IPS DF 4.7 (cell line): ENCODE data around the gene EIF3D.

ENCODE experiments used
- DNase-seq: peaks from one replicate; pipeline ENCODE4 v3.0.0-alpha.2; 2013; ENCODE audit warnings: low spot score; ENCODE audit errors: extremely low read depth

EIF3D gene

GRCh38 chr22:36467042-36467810 is 61.7 kb downstream of the EIF3D start:
- DNase-seq = no peak

- no peak for DNase-seq
These were observed 62.7 kb downstream of the EIF3D start for GRCh38 chr22:36466258-36466657.

GRCh38 chr22:36465232-36466021 is 63.5 kb downstream of the EIF3D start:
- no peak for DNase-seq

- no peak for DNase-seq
These were observed 64.2 kb downstream of the EIF3D start for GRCh38 chr22:36464715-36465231.

- no peak for DNase-seq
These were observed 65.2 kb downstream of the EIF3D start for GRCh38 chr22:36463783-36464184.

GRCh38 chr22:36461665-36462649 is 67.0 kb downstream of the EIF3D start:
- no peak for DNase-seq
